MCF 10A (cell line): ENCODE data around the gene TTC34. TPM values are rescaled to one million over a fixed set of nuclear protein-coding genes. Genes with fewer than 3 reads are reported as not detected.

ENCODE experiments used
- BruUV-seq: library from RNA; stranded (reverse); fragments of 400-500 nt; replicated peaks from 2 replicates; lab custom pipeline; 2021; lab: Mats Ljungman, UMichigan
- CTCF ChIA-PET: fragments of 300-600 bp; sonication (Branson Sonifier 250); formaldehyde crosslinking; extraction: SDS; loops from one replicate; lab custom pipeline; 2021; ENCODE audit warnings: antibody characterized with exemption, inconsistent platforms; lab: Yijun Ruan, JAX
- POLR2A ChIA-PET: fragments of 300-600, 350-650 bp; sonication (Branson Sonifier 250); formaldehyde crosslinking; extraction: SDS; loops from one replicate; lab custom pipeline; 2020; ENCODE audit warnings: antibody characterized with exemption, inconsistent platforms; lab: Yijun Ruan, JAX
- DNase-seq: peaks from one replicate; pipeline ENCODE4 v3.0.0-alpha.2; 2018; ENCODE audit not compliant: unreplicated experiment
- H3K27ac Mint-ChIP-seq: one replicate; pipeline ENCODE4 v1.8.0; 2022; ENCODE audit warnings: mild to moderate bottlenecking, low read depth, mixed read lengths; ENCODE audit not compliant: unreplicated experiment
- H3K27me3 Mint-ChIP-seq: one replicate; pipeline ENCODE4 v1.8.0; 2022; ENCODE audit warnings: mixed read lengths; ENCODE audit not compliant: insufficient read depth, unreplicated experiment
- H3K36me3 Mint-ChIP-seq: one replicate; pipeline ENCODE4 v1.8.0; 2022; ENCODE audit warnings: mild to moderate bottlenecking, moderate library complexity, mixed read lengths; ENCODE audit not compliant: insufficient read depth, unreplicated experiment
- H3K4me1 Mint-ChIP-seq: one replicate; pipeline ENCODE4 v1.8.0; 2022; ENCODE audit warnings: mixed read lengths; ENCODE audit not compliant: insufficient read depth, unreplicated experiment
- H3K4me3 Mint-ChIP-seq: one replicate; pipeline ENCODE4 v1.8.0; 2022; ENCODE audit warnings: mild to moderate bottlenecking, moderate library complexity, mixed read lengths; ENCODE audit not compliant: unreplicated experiment
- H3K9me3 Mint-ChIP-seq: one replicate; pipeline ENCODE4 v1.8.0; 2022; ENCODE audit warnings: mixed read lengths; ENCODE audit not compliant: unreplicated experiment
- intact Hi-C: fragments of 100-400 bp; cut with micrococcal nuclease; formaldehyde crosslinking; loops from 2 replicates; pipeline ENCODE4 v1.14.1; 2022
- total RNA-seq: library from RNA; stranded (reverse); gene quantifications from 2 replicates; pipeline ENCODE4 v1.2.3, GENCODE V29; 2022
- TF ChIP-seq, protein P1 (sequence below): fragments of 200-600 bp; IDR thresholded peaks from one replicate; pipeline ENCODE4 v1.8.0; 2022; ENCODE audit warnings: antibody characterized with exemption, mild to moderate bottlenecking; ENCODE audit not compliant: unreplicated experiment

The TTC34 gene
- total RNA-seq, 1 experiment from 2014 or later, result 0.47 TPM

DNA sequence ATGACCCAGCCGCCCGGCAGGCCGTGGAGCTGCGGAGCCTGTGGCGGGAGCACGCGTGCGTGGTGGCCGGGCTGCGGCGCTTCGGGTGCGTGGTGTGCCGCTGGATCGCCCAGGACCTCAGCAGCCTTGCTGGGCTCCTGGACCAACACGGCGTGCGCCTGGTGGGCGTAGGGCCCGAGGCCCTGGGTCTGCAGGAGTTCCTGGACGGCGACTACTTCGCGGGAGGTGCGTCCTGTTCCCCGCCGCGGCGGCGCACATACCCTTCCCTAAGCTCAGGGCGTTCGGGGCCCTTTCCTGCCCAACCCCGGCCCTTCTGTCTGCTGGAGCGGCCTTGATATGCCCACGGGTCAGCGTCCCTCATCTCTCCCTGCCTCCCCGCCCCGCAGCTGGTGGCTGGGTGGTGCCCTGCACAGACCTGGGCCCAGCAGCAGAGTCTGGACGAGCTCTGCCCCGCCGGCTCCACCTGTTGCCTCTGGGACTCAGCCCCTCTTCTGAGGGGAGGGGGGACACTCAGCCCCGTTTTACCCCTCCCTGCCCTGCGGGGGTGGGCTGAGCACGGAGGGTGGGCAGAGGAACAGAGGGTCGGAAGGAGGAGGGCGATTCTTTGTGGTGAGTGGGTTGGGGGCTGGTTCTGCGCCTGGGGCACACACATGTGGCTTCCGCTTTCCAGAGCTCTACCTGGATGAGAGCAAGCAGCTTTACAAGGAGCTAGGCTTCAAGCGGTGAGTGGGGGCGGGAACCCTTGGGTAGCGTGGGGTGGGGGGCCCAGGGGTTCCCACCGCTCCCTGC lies 214.2 kb downstream of the TTC34 start:
- peak; percentile 30 for DNase-seq
- ChIA-PET POLR2A (interaction anchor here (1.3 kb wide), 1 partner anchor 61 kb away, joined by 4 read pairs; the partner anchor contains the start of gene PANK4), CTCF (interaction anchor here (0.7 kb wide), 1 partner anchor 966 kb away, joined by 3 read pairs; no protein-coding TSS in a partner anchor)
- Mint-ChIP-seq H3K9me3 (no peaks in the 10 kb centered on the region), H3K4me3 (peak overlapping the region; percentile 87), H3K36me3 (peaks cover 8% of the 10 kb centered on the region), H3K27me3 (no peaks in the 10 kb centered on the region), H3K27ac (peak overlapping the region; percentile 89), H3K4me1 (no peaks in the 10 kb centered on the region)
- BruUV-seq, result no TSS peak
- intact Hi-C loops, result loop anchor here (2.0 kb wide), 1 partner anchor 56 kb away; no protein-coding TSS in a partner anchor
- TF ChIP-seq, protein P1, sequence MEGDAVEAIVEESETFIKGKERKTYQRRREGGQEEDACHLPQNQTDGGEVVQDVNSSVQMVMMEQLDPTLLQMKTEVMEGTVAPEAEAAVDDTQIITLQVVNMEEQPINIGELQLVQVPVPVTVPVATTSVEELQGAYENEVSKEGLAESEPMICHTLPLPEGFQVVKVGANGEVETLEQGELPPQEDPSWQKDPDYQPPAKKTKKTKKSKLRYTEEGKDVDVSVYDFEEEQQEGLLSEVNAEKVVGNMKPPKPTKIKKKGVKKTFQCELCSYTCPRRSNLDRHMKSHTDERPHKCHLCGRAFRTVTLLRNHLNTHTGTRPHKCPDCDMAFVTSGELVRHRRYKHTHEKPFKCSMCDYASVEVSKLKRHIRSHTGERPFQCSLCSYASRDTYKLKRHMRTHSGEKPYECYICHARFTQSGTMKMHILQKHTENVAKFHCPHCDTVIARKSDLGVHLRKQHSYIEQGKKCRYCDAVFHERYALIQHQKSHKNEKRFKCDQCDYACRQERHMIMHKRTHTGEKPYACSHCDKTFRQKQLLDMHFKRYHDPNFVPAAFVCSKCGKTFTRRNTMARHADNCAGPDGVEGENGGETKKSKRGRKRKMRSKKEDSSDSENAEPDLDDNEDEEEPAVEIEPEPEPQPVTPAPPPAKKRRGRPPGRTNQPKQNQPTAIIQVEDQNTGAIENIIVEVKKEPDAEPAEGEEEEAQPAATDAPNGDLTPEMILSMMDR, result no peak

DNA sequence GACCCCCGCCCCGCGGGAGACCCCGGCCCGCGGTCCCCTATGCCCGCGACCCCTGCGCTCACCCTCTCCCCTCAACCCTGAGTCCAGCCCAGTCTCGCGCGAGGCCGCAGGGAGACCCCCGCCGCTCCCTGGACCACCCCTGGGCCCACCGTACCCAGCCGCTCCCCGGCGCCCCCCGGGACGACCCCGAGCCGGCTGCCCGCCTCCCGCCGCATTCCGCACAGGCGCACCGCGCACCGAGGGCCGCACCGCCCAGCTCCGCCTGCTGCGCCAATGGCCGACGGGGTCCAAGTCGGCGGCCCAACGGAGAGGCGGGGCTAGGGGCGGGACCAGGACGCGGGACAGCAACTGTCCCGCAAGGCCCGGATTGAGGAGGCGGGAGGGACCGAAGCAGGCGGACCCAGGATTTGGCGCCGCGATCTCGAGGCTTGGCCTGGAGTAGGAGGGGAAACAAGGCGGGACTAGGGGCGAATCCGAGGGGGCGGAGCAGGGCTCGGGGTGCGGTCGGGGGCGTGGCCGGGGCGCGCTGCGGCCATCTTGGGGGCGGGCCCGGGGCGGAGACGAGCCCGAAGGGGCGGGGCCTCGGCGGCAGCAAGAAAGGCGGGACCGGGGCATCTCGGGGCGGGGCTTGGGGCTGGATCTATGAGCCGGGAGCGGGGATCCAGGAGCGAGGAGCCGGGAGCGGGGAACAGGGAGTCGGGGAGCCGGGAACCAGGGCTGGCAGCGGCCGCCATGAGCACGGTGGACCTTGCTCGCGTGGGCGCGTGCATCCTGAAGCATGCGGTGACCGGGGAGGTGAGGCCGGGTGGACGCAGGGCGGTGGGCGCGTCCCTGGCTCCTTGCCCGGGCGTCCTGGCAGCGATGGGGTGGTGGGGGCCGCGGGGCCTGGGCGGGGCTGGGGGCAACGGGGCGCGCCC lies 215.1 kb downstream of the TTC34 start, which contains the start of gene PRXL2B:
Gene PRXL2B, plus strand, starts transcription at position 624 of the 917 bp plus-strand sequence. Its CDS starts 109 bp downstream, at position 733.
- peak within 1 kb of the TSS; percentile 87 for H3K4me3 Mint-ChIP-seq
- no peaks in the 10 kb centered on the region for H3K27me3 Mint-ChIP-seq
- H3K4me1 Mint-ChIP-seq, result no peaks in the 10 kb centered on the region
- intact Hi-C loops, result loop anchor here (2.0 kb wide), 1 partner anchor 56 kb away; no protein-coding TSS in a partner anchor
- H3K36me3 Mint-ChIP-seq, result peaks cover 8% of the 10 kb centered on the region
- ChIA-PET CTCF (interaction anchor here (0.5 to 0.9 kb wide), 3 partner anchors 37 to 824 kb away, joined by 3 to 6 read pairs (median 4); no protein-coding TSS in a partner anchor), POLR2A (interaction anchor here (0.6 to 1.9 kb wide), 16 partner anchors 37 to 1198 kb away, joined by 3 to 8 read pairs (median 4); partner anchors contain the start of genes FAAP20, MORN1, PEX10 and RER1)
- TF ChIP-seq, protein P1, result no peak
- no peaks in the 10 kb centered on the region for H3K9me3 Mint-ChIP-seq
- H3K27ac Mint-ChIP-seq, result peak within 1 kb of the TSS; percentile 89
- BruUV-seq, result no TSS peak
- DNase-seq, result peak; percentile 98

Other genes with a start within 250 kb of the TTC34 start
- 4.2 and 4.6 TPM in 2 replicates for gene TNFRSF14, start 245.3 kb downstream of the TTC34 start, total RNA-seq
- 10.3 and 12.6 TPM in 2 replicates for gene PRXL2B, start 214.9 kb downstream of the TTC34 start, total RNA-seq
- not detected in 2 replicates for gene MMEL1, start 168.7 kb downstream of the TTC34 start, total RNA-seq
- not detected in 2 replicates for gene ACTRT2, start 219.8 kb upstream of the TTC34 start, total RNA-seq